Iris pigment epithelial cell (primary cell): ENCODE measurements around the gene SPATA3.
A peak's percentile ranks its signal among the peaks of the same experiment; 100 is the strongest.
"Not testable (repeated sequence)": the region's sequence is repeated elsewhere in the genome, so short reads cannot be mapped to it uniquely, and the experiment has no call there.

Experiments used
- DNase-seq: peaks from one replicate; pipeline ENCODE4 v3.0.0-alpha.2; 2011; ENCODE audit warnings: low read depth

The SPATA3 gene

GRCh38 chr2:230995821-230996220 lies at the start of gene SPATA3:
Gene SPATA3 (plus strand): TSS chr2:230996121. CDS start chr2:230996234, 113 bp downstream.
- DNase-seq: no peak

DNA sequence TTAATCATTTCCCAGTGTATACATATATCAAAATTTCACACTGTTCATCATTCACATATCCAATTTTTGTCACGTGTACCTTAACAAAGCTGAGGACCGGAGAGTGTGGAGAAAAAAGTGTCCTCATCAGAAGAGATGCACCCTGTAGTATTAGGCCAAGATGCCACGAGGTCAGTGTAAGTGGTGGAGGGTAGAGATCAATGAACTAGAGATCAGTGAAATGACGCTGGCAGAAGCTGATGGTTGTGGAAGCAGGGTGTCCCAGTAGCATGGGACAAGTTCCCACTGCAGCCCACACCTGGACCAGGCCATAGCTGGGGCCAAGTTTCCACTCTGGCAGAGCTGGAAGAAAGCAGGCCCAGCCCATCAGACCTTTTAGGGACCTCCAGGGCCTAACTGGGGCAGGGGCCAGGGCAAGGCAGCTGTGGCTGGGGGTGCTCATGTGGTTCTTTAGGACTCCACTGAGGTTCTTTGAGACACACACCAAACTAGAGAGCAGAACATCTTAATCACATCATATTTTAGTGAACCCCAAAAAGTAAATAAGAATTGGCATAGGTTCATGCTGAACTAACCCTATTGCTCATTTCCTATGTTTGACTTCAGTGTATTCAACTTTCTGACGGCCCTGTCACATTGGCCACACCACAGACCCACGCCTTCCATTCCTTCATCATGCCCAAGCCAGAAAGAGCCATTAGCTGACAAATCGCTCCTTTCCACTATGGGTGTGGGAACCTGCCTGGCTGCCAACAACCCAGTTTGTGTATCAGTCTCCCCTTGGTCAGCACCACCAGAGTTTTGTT lies 49.3 kb upstream of the SPATA3 start:
- DNase-seq: no peak

- DNase-seq: no peak
Measured at GRCh38 chr2:230947235-230947576, 48.7 kb upstream of the SPATA3 start.

GRCh38 chr2:230947908-230948365 lies 48.0 kb upstream of the SPATA3 start:
- no peak for DNase-seq

GRCh38 chr2:230949966-230950873 lies 45.7 kb upstream of the SPATA3 start:
- DNase-seq: no peak

DNA sequence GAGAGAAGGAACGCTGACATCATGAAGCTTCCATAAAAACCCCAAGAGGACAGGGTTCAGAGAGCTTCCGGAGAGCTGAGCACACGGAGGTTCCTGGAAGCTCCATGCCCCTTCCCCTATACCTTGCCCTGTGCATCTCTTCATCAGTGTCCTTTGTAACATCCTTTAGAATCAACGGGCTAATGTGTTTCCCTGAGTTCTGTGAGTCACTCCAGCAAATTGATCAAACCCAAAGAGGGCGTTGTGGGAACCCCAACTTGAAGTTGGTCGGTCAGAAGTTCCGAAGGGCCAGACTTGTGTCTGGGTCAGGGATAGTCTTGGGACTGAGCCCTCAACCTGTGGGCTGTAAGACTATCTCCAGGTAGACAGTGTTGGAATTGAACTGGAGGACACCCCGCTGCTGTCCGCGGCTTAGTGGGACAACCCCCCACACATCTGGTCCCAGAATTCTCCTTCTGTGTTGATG lies 45.0 kb upstream of the SPATA3 start:
- no peak for DNase-seq

DNA sequence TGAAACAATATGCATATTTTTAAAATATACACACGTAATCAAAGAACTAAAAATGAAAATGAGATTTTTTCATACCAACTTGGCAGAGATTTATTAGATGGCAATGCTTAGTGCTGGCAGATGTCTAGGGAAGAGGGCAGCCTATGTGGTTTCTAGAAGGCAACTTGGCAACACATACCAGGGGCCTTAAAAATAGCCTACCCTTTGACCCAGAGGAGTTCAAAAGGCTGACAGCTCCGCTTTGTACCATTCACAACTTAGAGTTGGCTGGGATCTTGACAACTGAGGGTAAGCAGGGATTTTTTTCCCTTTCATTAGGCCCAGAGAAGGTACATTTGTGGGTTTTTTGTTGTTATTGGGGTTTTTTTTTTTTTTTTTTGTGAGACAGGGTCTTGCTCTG lies 44.5 kb upstream of the SPATA3 start:
- DNase-seq: no peak

GRCh38 chr2:230952226-230952956 lies 43.5 kb upstream of the SPATA3 start:
- no peak for DNase-seq

DNA sequence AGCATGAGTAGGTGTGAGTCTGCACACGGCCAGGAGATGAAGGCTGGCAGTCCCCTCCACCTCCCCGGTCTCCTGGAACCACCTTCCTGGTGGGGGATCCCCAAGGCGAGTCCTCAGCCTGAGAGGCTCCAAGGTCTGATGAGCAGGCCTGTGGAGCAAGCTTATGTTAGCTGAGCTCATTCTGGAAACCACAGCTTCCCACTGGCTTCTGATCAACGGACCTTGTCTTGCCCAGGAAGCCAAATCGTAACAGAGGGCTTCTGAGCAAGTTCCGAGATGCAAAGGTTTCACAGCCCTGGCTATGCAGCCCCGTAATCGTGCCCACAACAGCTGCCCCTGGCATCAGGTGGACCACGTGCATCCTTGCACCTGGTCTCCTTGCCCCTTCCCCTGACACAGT lies 42.1 kb upstream of the SPATA3 start:
- no peak for DNase-seq

GRCh38 chr2:230954746-230955145 lies 41.2 kb upstream of the SPATA3 start:
- DNase-seq: no peak

DNA sequence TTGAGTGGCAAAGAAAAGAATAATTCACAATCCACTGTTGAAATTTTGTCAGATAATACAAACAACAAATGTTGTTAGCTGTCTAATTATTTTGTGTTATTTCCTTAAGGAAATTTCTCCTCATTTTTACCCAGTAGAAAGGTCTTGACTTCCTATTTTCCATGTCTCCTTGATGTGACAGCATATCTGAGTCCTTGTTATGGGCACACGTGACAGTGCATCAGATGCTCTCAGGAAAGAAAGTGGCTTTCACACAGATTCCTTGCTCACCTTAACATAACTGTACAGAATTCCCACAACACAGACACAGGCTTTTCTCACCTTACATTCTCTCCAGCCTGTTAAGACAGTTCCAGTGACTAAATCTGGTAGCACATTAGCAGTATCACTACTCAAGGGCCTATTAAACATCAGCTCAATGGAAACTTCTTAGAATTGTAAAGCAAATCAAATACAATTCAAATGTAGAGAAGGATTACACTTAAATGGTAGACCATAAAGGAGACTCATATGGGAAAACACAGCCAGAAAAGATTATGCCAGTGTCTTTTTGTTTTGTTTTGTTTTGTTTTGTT lies 40.7 kb upstream of the SPATA3 start:
- no peak for DNase-seq

GRCh38 chr2:230956827-230957755 lies 38.8 kb upstream of the SPATA3 start:
- DNase-seq: peak; percentile 53

DNA sequence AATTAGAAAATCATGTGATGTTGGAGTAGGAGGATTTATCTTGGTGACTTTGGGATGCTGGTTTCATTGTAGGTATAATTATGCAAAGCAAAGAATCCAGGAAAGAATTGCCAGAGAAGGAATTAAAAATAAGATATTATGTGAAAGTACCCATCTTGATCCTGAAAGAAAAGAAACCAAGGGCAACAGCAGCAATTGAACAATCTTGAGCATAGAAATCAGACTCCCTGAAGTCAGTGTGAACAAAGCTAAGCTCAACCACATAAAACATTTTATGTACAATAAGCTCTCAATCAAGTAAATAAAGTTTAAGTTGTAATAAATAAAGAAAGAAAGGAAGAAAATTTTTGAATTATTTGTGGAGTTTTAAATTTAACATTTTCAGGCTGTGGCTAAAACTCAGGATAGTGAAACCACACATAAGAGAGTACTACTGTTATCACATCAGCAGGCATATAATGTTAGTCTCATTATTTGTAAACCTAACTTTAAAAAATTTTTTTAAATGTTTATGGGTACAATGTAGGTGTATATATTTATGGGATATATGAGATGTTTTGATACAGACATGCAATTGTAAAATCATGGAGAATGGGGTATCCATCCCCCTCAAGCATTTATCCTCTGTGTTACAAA lies 38.0 kb upstream of the SPATA3 start:
- no peak for DNase-seq

GRCh38 chr2:230958820-230959756 lies 36.8 kb upstream of the SPATA3 start:
- no peak for DNase-seq

GRCh38 chr2:230960026-230960425 lies 35.9 kb upstream of the SPATA3 start:
- no peak for DNase-seq

DNA sequence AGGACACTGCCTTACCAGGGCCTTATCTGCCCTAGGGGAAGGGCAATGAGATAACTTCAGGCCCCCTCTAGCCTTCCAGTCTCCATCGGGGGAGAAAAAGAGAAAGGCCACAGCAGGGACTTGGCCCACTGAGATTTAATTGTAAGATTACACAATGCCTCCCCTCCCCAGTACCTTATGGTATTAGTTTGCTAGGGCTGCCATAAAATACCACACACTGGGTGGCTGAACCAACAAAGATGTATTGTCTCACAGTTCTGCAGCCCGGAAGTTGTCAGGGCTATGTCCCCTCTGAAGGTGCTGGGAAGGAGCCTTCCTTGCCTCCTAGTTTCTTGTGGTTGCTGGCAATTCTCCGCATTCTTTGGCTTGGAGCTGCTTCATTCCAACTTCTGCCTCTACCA lies 34.8 kb upstream of the SPATA3 start:
- peak; percentile 36 for DNase-seq

DNA sequence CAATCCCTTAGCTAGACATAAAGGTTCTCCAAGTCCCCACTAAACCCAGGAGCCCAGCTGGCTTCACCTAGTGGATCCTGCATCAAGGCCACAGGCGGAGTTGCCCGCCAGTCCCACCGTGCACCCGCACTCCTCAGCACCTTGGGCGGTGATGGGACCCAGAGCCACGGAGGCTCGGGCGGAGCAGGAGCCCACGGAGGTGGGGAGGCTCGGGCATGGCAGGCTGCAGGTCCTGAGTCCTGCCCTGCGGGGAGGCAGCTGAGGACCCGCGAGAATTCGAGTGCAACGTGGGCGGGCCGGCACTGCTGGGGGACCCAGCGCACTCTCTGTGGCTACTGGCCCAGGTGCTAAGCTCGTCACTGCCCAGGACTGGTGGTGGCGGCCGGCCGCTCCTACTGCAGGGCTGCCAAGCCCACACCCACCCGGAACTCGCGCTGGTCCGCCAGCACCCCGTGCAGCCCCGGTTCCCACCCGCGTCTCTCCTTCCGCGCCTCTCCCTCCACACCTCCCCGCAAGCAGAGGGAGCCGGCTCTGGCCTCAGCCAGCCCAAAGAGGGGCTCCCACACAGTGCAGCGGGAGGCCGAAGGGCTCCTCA lies 31.7 kb upstream of the SPATA3 start:
- no peak for DNase-seq

GRCh38 chr2:230967113-230967512 lies 28.8 kb upstream of the SPATA3 start:
- no peak for DNase-seq

DNA sequence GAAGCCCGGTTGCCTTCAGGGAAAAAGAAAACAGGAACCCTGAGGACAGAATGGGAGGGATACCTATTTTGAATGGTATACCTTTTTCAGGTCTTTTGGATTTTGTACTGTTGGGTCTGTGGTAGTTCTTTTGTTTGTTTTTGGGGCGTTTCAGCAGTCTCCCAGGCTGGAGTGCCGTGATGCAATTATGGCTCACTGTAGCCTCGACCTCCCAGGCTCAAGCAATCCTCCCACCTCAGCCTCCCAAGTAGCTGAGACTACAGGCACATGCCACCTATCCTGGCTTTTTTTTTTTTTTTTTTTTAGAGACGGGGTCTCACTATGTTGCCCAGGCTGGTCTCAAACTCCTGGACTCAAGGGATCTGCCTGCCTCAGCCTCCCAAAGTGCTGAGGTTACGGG lies 27.6 kb upstream of the SPATA3 start:
- not testable (repeated sequence) for DNase-seq
